ENCODE results near the gene CEND1.

DNA sequence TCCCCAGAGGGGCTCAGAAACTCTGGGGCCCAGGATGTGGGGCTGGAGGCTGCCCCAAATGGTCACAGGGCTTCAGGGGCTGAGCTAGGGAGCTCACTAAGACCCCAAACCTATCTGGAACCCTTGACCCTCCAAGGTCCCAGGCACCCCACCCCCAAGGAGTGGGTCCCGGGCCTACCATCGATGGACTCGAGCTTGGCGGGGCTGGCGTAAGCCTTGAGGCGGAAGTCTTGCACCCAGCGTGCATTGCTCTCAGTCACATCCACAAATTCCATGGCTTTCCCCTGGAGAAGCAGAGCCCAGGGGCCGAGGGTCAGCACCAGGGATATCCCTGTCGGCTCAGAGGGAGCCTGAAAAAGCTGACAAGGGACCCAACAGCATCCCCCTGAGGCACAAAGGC, 16.1 kb downstream of the CEND1 start:
- no peak for TF ChIP-seq REST (IDR thresholded peaks at IDR 0.05; ENCODE audit: insufficient read depth in 1 of 2, low read depth in 2 of 2, low read length in 2 of 2)
- no peak for TF ChIP-seq SIN3A (IDR thresholded peaks at IDR 0.05; ENCODE audit: borderline replicate concordance, insufficient read depth, low read length)
- TF ChIP-seq POLR2AphosphoS5 (IDR thresholded peaks at IDR 0.05; ENCODE audit: low read depth, low read length): no peak; the same call in 1 of the 2 replicates

Measured in PFSK-1 (cell line).